Glutamatergic neuron (in vitro differentiated cells): ENCODE results near the gene ATP5PD. TPM values are rescaled to one million over a fixed set of nuclear protein-coding genes. Genes with fewer than 3 reads are reported as not detected.

Experiments used
- DNase-seq: peaks from one replicate; pipeline ENCODE4 v3.0.0; 2022
- H3K27ac Mint-ChIP-seq: one replicate; pipeline ENCODE4 v1.8.0; 2020; ENCODE audit warnings: mild to moderate bottlenecking, mixed read lengths, inconsistent platforms; ENCODE audit not compliant: unreplicated experiment
- H3K27me3 Mint-ChIP-seq: one replicate; pipeline ENCODE4 v1.8.0; 2020; ENCODE audit warnings: mild to moderate bottlenecking, moderate library complexity, mixed read lengths, inconsistent platforms; ENCODE audit not compliant: unreplicated experiment
- H3K36me3 Mint-ChIP-seq: one replicate; pipeline ENCODE4 v1.8.0; 2020; ENCODE audit warnings: mild to moderate bottlenecking, mixed read lengths, inconsistent platforms; ENCODE audit not compliant: unreplicated experiment
- H3K4me1 Mint-ChIP-seq: one replicate; pipeline ENCODE4 v1.8.0; 2020; ENCODE audit warnings: mild to moderate bottlenecking, low read depth, mixed read lengths, inconsistent platforms; ENCODE audit not compliant: unreplicated experiment
- H3K4me3 Mint-ChIP-seq: one replicate; pipeline ENCODE4 v1.8.0; 2020; ENCODE audit warnings: mild to moderate bottlenecking, mixed read lengths, inconsistent platforms; ENCODE audit not compliant: unreplicated experiment
- H3K9me3 Mint-ChIP-seq: one replicate; pipeline ENCODE4 v1.8.0; 2020; ENCODE audit warnings: mild to moderate bottlenecking, moderate library complexity, mixed read lengths, inconsistent platforms; ENCODE audit not compliant: unreplicated experiment
- total RNA-seq: library from RNA; stranded (reverse); fragmentation: NEBNext Ultra II Directional; extraction: Animal tissue kit (Norgen Biotek cat#: 25700); gene quantifications from one replicate; pipeline ENCODE4 v1.2.1, GENCODE V29; 2021; ENCODE audit not compliant: unreplicated experiment
- TF ChIP-seq, protein P1 (sequence below): fragments of 200-600 bp; sonication (generic); IDR thresholded peaks from one replicate; pipeline ENCODE4 v1.5.0; 2021; ENCODE audit not compliant: partially characterized antibody, unreplicated experiment

ATP5PD gene
- total RNA-seq, 1 donor from 2014 or later, result 139 TPM

GRCh38 chr17:75069783-75070182, 23.0 kb upstream of the ATP5PD start:
- no peak for DNase-seq
- H3K4me3 Mint-ChIP-seq, result no peak overlapping the region
- H3K27ac Mint-ChIP-seq, result no peak overlapping the region
- H3K9me3 Mint-ChIP-seq, result no peaks in the 10 kb centered on the region
- TF ChIP-seq, protein P1, sequence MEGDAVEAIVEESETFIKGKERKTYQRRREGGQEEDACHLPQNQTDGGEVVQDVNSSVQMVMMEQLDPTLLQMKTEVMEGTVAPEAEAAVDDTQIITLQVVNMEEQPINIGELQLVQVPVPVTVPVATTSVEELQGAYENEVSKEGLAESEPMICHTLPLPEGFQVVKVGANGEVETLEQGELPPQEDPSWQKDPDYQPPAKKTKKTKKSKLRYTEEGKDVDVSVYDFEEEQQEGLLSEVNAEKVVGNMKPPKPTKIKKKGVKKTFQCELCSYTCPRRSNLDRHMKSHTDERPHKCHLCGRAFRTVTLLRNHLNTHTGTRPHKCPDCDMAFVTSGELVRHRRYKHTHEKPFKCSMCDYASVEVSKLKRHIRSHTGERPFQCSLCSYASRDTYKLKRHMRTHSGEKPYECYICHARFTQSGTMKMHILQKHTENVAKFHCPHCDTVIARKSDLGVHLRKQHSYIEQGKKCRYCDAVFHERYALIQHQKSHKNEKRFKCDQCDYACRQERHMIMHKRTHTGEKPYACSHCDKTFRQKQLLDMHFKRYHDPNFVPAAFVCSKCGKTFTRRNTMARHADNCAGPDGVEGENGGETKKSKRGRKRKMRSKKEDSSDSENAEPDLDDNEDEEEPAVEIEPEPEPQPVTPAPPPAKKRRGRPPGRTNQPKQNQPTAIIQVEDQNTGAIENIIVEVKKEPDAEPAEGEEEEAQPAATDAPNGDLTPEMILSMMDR, result no peak
- no peaks in the 10 kb centered on the region for H3K4me1 Mint-ChIP-seq
- H3K27me3 Mint-ChIP-seq, result peaks cover 4% of the 10 kb centered on the region
- H3K36me3 Mint-ChIP-seq, result no peaks in the 10 kb centered on the region

- Mint-ChIP-seq H3K4me1 (peaks cover 2% of the 10 kb centered on the region), H3K27me3 (peaks cover 6% of the 10 kb centered on the region), H3K27ac (no peak overlapping the region), H3K9me3 (no peaks in the 10 kb centered on the region), H3K4me3 (no peak overlapping the region), H3K36me3 (no peaks in the 10 kb centered on the region)
- DNase-seq, result no peak
- TF ChIP-seq, protein P1, result no peak
Observed at GRCh38 chr17:75068750-75069149, 22.0 kb upstream of the ATP5PD start.

GRCh38 chr17:75067856-75068255, 21.1 kb upstream of the ATP5PD start:
- no peak for DNase-seq
- Mint-ChIP-seq H3K27ac (no peak overlapping the region), H3K4me3 (no peak overlapping the region), H3K9me3 (no peaks in the 10 kb centered on the region), H3K27me3 (peaks cover 3% of the 10 kb centered on the region), H3K36me3 (no peaks in the 10 kb centered on the region), H3K4me1 (peaks cover 2% of the 10 kb centered on the region)
- TF ChIP-seq, protein P1, result no peak

- no peaks in the 10 kb centered on the region for H3K9me3 Mint-ChIP-seq
- H3K27ac Mint-ChIP-seq, result no peak overlapping the region
- H3K36me3 Mint-ChIP-seq, result no peaks in the 10 kb centered on the region
- H3K4me1 Mint-ChIP-seq, result peaks cover 8% of the 10 kb centered on the region
- no peak overlapping the region for H3K4me3 Mint-ChIP-seq
- no peak for DNase-seq
- H3K27me3 Mint-ChIP-seq, result peaks cover 2% of the 10 kb centered on the region
- TF ChIP-seq, protein P1, result no peak
Observed at GRCh38 chr17:75065562-75066151, 18.9 kb upstream of the ATP5PD start.

DNA sequence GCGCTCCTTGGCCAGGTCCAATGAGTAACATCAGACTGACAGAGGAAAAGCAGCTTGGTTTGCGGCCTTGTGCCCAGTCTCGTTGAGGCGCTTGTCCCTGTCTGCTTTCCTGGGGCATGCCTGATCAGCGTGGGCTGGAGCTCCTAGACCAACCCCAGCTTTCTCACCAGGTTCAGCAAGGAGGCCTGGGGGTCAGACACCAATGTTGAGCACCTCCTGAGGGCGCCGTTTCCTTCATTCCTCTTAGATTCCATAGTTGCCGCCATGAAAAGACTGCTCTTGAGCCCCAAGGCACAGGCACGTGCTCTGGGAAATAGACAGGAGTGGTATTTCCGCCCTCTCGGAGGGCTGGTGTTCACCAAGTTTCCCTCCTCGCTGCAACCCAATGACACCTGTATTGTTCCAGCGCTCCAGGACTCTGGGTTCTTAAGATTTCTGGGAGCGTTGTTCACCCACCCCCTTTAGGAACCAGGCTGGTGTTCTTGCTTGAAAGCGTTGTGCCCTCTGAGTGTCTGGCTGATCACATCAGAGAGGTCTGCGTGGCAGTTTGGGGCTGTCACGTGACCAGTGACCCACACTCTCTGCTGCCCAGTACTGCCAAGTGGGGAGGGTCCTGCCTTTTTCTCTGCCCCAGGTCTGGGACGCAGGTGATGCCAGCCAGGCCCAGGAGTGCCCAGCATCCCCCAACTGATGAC, 18.2 kb upstream of the ATP5PD start:
- Mint-ChIP-seq H3K27me3 (peaks cover 2% of the 10 kb centered on the region), H3K36me3 (no peaks in the 10 kb centered on the region), H3K27ac (no peak overlapping the region), H3K9me3 (no peaks in the 10 kb centered on the region), H3K4me3 (no peak overlapping the region), H3K4me1 (peaks cover 8% of the 10 kb centered on the region)
- TF ChIP-seq, protein P1, result no peak
- DNase-seq, result no peak
